Activated B cell treated with CpG ODN at 0.5 μM for 24 hours (primary cell): ENCODE data around the gene XPR1. TPM values are rescaled to one million over a fixed set of nuclear protein-coding genes. Genes with fewer than 3 reads are reported as not detected.

Experiments used
- total RNA-seq: library from RNA; stranded (reverse); gene quantifications from 2 replicates; pipeline ENCODE4 v1.2.3, GENCODE V29; 2022

XPR1 gene
- total RNA-seq, 1 donor from 2014 or later: 20.4 TPM

Other genes starting within 250 kb of the XPR1 start
- 55.4 and 61.5 TPM in 2 replicates for gene ACBD6, start 129.4 kb upstream of the XPR1 start, total RNA-seq
- gene OVAAL, start 73.1 kb upstream of the XPR1 start, total RNA-seq: not detected in 2 replicates